ENCODE data around the gene SESTD1.

SESTD1 gene

GRCh38 chr2:179264368-179265081 lies at the start of gene SESTD1:
SESTD1 (minus strand) TSS chr2:179264832; CDS start chr2:179191841, 72,991 bp downstream.
- Mint-ChIP-seq H3K27ac (peak within 1 kb of the TSS; percentile 90), H3K36me3 (no peaks in the 10 kb centered on the region), H3K27me3 (no peaks in the 10 kb centered on the region), H3K9me3 (no peaks in the 10 kb centered on the region), H3K4me1 (peaks cover 27% of the 10 kb centered on the region), H3K4me3 (peak within 1 kb of the TSS; percentile 92)
- peak; percentile 88 for ATAC-seq

- ATAC-seq, result no peak
- H3K27ac Mint-ChIP-seq, result no peak overlapping the region
- peaks cover 35% of the 10 kb centered on the region for H3K27me3 Mint-ChIP-seq
- H3K36me3 Mint-ChIP-seq, result peaks cover 7% of the 10 kb centered on the region
- no peak overlapping the region for H3K4me3 Mint-ChIP-seq
- H3K4me1 Mint-ChIP-seq, result no peaks in the 10 kb centered on the region
- peaks cover 5% of the 10 kb centered on the region for H3K9me3 Mint-ChIP-seq
These were observed 48.4 kb upstream of the SESTD1 start for GRCh38 chr2:179313057-179313456.

- Mint-ChIP-seq H3K27me3 (peaks cover 25% of the 10 kb centered on the region), H3K36me3 (peaks cover 7% of the 10 kb centered on the region), H3K4me1 (no peaks in the 10 kb centered on the region), H3K4me3 (no peak overlapping the region), H3K9me3 (peaks cover 5% of the 10 kb centered on the region), H3K27ac (no peak overlapping the region)
- ATAC-seq, result no peak
These were observed 46.5 kb upstream of the SESTD1 start for GRCh38 chr2:179311101-179311500.

GRCh38 chr2:179307616-179308371 lies 43.2 kb upstream of the SESTD1 start:
- no peaks in the 10 kb centered on the region for H3K4me1 Mint-ChIP-seq
- H3K27me3 Mint-ChIP-seq, result peaks cover 8% of the 10 kb centered on the region
- no peaks in the 10 kb centered on the region for H3K36me3 Mint-ChIP-seq
- no peaks in the 10 kb centered on the region for H3K9me3 Mint-ChIP-seq
- no peak overlapping the region for H3K4me3 Mint-ChIP-seq
- H3K27ac Mint-ChIP-seq, result no peak overlapping the region
- ATAC-seq, result no peak

GRCh38 chr2:179305125-179305524 lies 40.5 kb upstream of the SESTD1 start:
- Mint-ChIP-seq H3K4me3 (no peak overlapping the region), H3K27ac (no peak overlapping the region), H3K4me1 (no peaks in the 10 kb centered on the region), H3K27me3 (no peaks in the 10 kb centered on the region), H3K9me3 (peaks cover 3% of the 10 kb centered on the region), H3K36me3 (no peaks in the 10 kb centered on the region)
- no peak for ATAC-seq

- Mint-ChIP-seq H3K4me1 (no peaks in the 10 kb centered on the region), H3K27ac (no peak overlapping the region), H3K9me3 (peaks cover 3% of the 10 kb centered on the region), H3K36me3 (no peaks in the 10 kb centered on the region), H3K4me3 (no peak overlapping the region), H3K27me3 (no peaks in the 10 kb centered on the region)
- no peak for ATAC-seq
These were observed 39.8 kb upstream of the SESTD1 start for GRCh38 chr2:179304424-179304823.

GRCh38 chr2:179302764-179303571 lies 38.3 kb upstream of the SESTD1 start:
- no peak overlapping the region for H3K27ac Mint-ChIP-seq
- H3K4me1 Mint-ChIP-seq, result no peaks in the 10 kb centered on the region
- no peak for ATAC-seq
- H3K9me3 Mint-ChIP-seq, result peaks cover 3% of the 10 kb centered on the region
- H3K4me3 Mint-ChIP-seq, result no peak overlapping the region
- no peaks in the 10 kb centered on the region for H3K36me3 Mint-ChIP-seq
- H3K27me3 Mint-ChIP-seq, result no peaks in the 10 kb centered on the region

GRCh38 chr2:179302149-179302548 lies 37.5 kb upstream of the SESTD1 start:
- Mint-ChIP-seq H3K4me1 (no peaks in the 10 kb centered on the region), H3K27ac (no peak overlapping the region), H3K27me3 (no peaks in the 10 kb centered on the region), H3K9me3 (peaks cover 3% of the 10 kb centered on the region), H3K4me3 (no peak overlapping the region), H3K36me3 (no peaks in the 10 kb centered on the region)
- ATAC-seq, result no peak

GRCh38 chr2:179298666-179299065 lies 34.0 kb upstream of the SESTD1 start:
- Mint-ChIP-seq H3K36me3 (no peaks in the 10 kb centered on the region), H3K4me3 (no peak overlapping the region), H3K9me3 (peaks cover 3% of the 10 kb centered on the region), H3K27ac (no peak overlapping the region), H3K4me1 (no peaks in the 10 kb centered on the region), H3K27me3 (no peaks in the 10 kb centered on the region)
- no peak for ATAC-seq

GRCh38 chr2:179297927-179298326 lies 33.3 kb upstream of the SESTD1 start:
- no peak overlapping the region for H3K4me3 Mint-ChIP-seq
- ATAC-seq, result no peak
- H3K27me3 Mint-ChIP-seq, result no peaks in the 10 kb centered on the region
- H3K4me1 Mint-ChIP-seq, result no peaks in the 10 kb centered on the region
- H3K9me3 Mint-ChIP-seq, result peaks cover 3% of the 10 kb centered on the region
- H3K36me3 Mint-ChIP-seq, result no peaks in the 10 kb centered on the region
- no peak overlapping the region for H3K27ac Mint-ChIP-seq

- no peak overlapping the region for H3K4me3 Mint-ChIP-seq
- ATAC-seq, result no peak
- H3K4me1 Mint-ChIP-seq, result no peaks in the 10 kb centered on the region
- no peak overlapping the region for H3K27ac Mint-ChIP-seq
- H3K36me3 Mint-ChIP-seq, result no peaks in the 10 kb centered on the region
- H3K9me3 Mint-ChIP-seq, result peaks cover 2% of the 10 kb centered on the region
- no peaks in the 10 kb centered on the region for H3K27me3 Mint-ChIP-seq
These were observed 25.7 kb upstream of the SESTD1 start for GRCh38 chr2:179290329-179290728.

- ATAC-seq, result no peak
- Mint-ChIP-seq H3K36me3 (no peaks in the 10 kb centered on the region), H3K4me3 (no peak overlapping the region)
These were observed 20.4 kb upstream of the SESTD1 start for GRCh38 chr2:179285060-179285459.

GRCh38 chr2:179277429-179278196 lies 13.0 kb upstream of the SESTD1 start:
- Mint-ChIP-seq H3K4me1 (peaks cover 24% of the 10 kb centered on the region), H3K4me3 (no peak overlapping the region), H3K36me3 (no peaks in the 10 kb centered on the region), H3K9me3 (no peaks in the 10 kb centered on the region), H3K27me3 (no peaks in the 10 kb centered on the region), H3K27ac (no peak overlapping the region)
- no peak for ATAC-seq

More at GRCh38 chr2:179285060-179285459, 20.4 kb upstream of the SESTD1 start:
- Mint-ChIP-seq H3K9me3 (peaks cover 2% of the 10 kb centered on the region), H3K27me3 (no peaks in the 10 kb centered on the region), H3K27ac (no peak overlapping the region), H3K4me1 (no peaks in the 10 kb centered on the region)

GRCh38 chr2:179275253-179276012 lies 10.8 kb upstream of the SESTD1 start:
- H3K4me3 Mint-ChIP-seq, result no peak overlapping the region
- ATAC-seq, result no peak
- no peaks in the 10 kb centered on the region for H3K27me3 Mint-ChIP-seq
- H3K27ac Mint-ChIP-seq, result peak overlapping the region; percentile 75
- peaks cover 24% of the 10 kb centered on the region for H3K4me1 Mint-ChIP-seq
- H3K36me3 Mint-ChIP-seq, result no peaks in the 10 kb centered on the region
- H3K9me3 Mint-ChIP-seq, result no peaks in the 10 kb centered on the region

All from stimulated activated memory B cell treated with anti-CD40 and anti-IgM and Interleukin-4, amounts not matched to agents 10 μg/mL and 1 μg/mL and 100 μg/mL, for 72 hours (primary cell).